PC-3 (cell line): ENCODE measurements around the gene SAMD5. TPM values are rescaled to one million over a fixed set of nuclear protein-coding genes. Genes with fewer than 3 reads are reported as not detected.

Source experiments
- ATAC-seq: fragments of 200-7000 bp; cut with Tn5 transposase; 2 replicates; pipeline ENCODE4 v1.9.1; 2020; ENCODE audit warnings: mild to moderate bottlenecking, moderate library complexity
- Bru-seq: library from RNA; stranded (reverse); fragments of 400-500 nt; gene quantifications from one replicate; lab custom pipeline; 2021; lab: Mats Ljungman, UMichigan
- BruChase-seq, 2 experiments: library from RNA; stranded (reverse); fragments of 400-500 nt; gene quantifications; one replicate each; lab custom pipeline; 2021; lab: Mats Ljungman, UMichigan
- BruUV-seq: library from RNA; stranded (reverse); fragments of 400-500 nt; replicated peaks from 2 replicates; lab custom pipeline; 2021; lab: Mats Ljungman, UMichigan
- CTCF ChIA-PET: fragments of 300-600 bp; sonication (Branson Sonifier 250); formaldehyde crosslinking; loops from one replicate; lab custom pipeline; 2022; ENCODE audit warnings: antibody characterized with exemption; lab: Charles Lee
- POLR2A ChIA-PET: fragments of 300-600 bp; sonication (Branson Sonifier 250); formaldehyde crosslinking; loops from one replicate; lab custom pipeline; 2022; ENCODE audit warnings: antibody characterized with exemption; ENCODE audit not compliant: unreplicated experiment; lab: Charles Lee
- DNase-seq: peaks from one replicate; pipeline ENCODE4 v3.0.0-alpha.2; 2015
- H2AFZ ChIP-seq: fragments of 300-600 bp; sonication (generic); 2 replicates; pipeline ENCODE4 v1.6.0; 2016; ENCODE audit warnings: antibody characterized with exemption, low read length
- H3F3A ChIP-seq: fragments of 300-600 bp; sonication (generic); one replicate; pipeline ENCODE4 v1.6.0; 2017; ENCODE audit warnings: antibody characterized with exemption, low read length, control low read depth, mild to moderate bottlenecking; ENCODE audit not compliant: unreplicated experiment
- H3K27ac ChIP-seq: fragments of 300-600 bp; sonication (generic); 2 replicates; pipeline ENCODE4 v1.5.1; 2016; ENCODE audit warnings: mild to moderate bottlenecking, low read length
- H3K27me3 ChIP-seq: fragments of 300-600 bp; sonication (generic); 2 replicates; pipeline ENCODE4 v1.6.1; 2016; ENCODE audit warnings: low read length, mixed read lengths
- H3K36me3 ChIP-seq: fragments of 300-600 bp; sonication (generic); 2 replicates; pipeline ENCODE4 v1.6.1; 2016; ENCODE audit warnings: low read depth, mixed run types, low read length, mixed read lengths
- H3K4me1 ChIP-seq: fragments of 300-600 bp; sonication (generic); 2 replicates; pipeline ENCODE4 v1.5.1; 2016; ENCODE audit warnings: low read length; ENCODE audit not compliant: insufficient read depth
- H3K4me2 ChIP-seq: fragments of 300-600 bp; sonication (generic); 2 replicates; pipeline ENCODE4 v1.6.0; 2016; ENCODE audit warnings: low read length
- H3K4me3 ChIP-seq: fragments of 300-600 bp; sonication (generic); 2 replicates; pipeline ENCODE4 v1.5.1; 2016; ENCODE audit warnings: mild to moderate bottlenecking, low read length, mixed read lengths
- H3K79me2 ChIP-seq: fragments of 300-600 bp; sonication (generic); 2 replicates; pipeline ENCODE4 v1.6.1; 2017; ENCODE audit warnings: low read length, mixed read lengths
- H3K9ac ChIP-seq: fragments of 300-600 bp; sonication (generic); 2 replicates; pipeline ENCODE4 v1.6.0; 2016; ENCODE audit warnings: mild to moderate bottlenecking, low read length
- H3K9me2 ChIP-seq: fragments of 300-600 bp; sonication (generic); replicated peaks from 2 replicates; pipeline ENCODE4 v1.6.1; 2016; ENCODE audit warnings: mixed run types, low read length, mixed read lengths
- H3K9me3 ChIP-seq: fragments of 300-600 bp; sonication (generic); 2 replicates; pipeline ENCODE4 v1.6.1; 2016; ENCODE audit warnings: low read length, mixed read lengths
- H4K20me1 ChIP-seq: fragments of 300-600 bp; sonication (generic); 2 replicates; pipeline ENCODE4 v1.6.1; 2016; ENCODE audit warnings: low read length, mixed read lengths
- CTCF ChIP-seq: fragments of 300-600 bp; sonication (generic); conservative IDR thresholded peaks from 2 replicates; pipeline ENCODE4 v1.5.1; 2017; ENCODE audit warnings: antibody characterized with exemption, low read depth, mild to moderate bottlenecking, low read length
- EZH2 ChIP-seq: fragments of 300-600 bp; sonication (generic); IDR thresholded peaks from one replicate; pipeline ENCODE4 v1.6.1; 2017; ENCODE audit warnings: antibody characterized with exemption, mild to moderate bottlenecking, low read length; ENCODE audit not compliant: unreplicated experiment
- EZH2phosphoT487 ChIP-seq: fragments of 300-600 bp; sonication (generic); IDR thresholded peaks from 2 replicates; pipeline ENCODE4 v1.6.1; 2018; ENCODE audit warnings: mild to moderate bottlenecking, antibody characterized with exemption, low read length, borderline replicate concordance
- intact Hi-C: fragments of 100-400 bp; cut with micrococcal nuclease; formaldehyde crosslinking; loops from 2 replicates; pipeline ENCODE4 v1.9.0; 2023
- long read RNA-seq: library from polyadenylated mRNA; unstranded; transcript quantifications from one replicate; pipeline ENCODE4 v2.0.0, GENCODE V29; 2021; ENCODE audit not compliant: unreplicated experiment
- total RNA-seq: library from RNA; depleted of rRNA; stranded (reverse); fragments of >200 nt; gene quantifications from 2 replicates; pipeline ENCODE4 v1.2.3, GENCODE V29; 2014; rRNA removed

SAMD5 gene
- total RNA-seq (1.2 and 1.8 TPM in 2 replicates), Bru-seq, nascent RNA (percentile 62 among the genes with signal in this experiment), BruChase-seq, experiment 1, labeled RNA remaining after a 6-hour chase (percentile 61 among the genes with signal in this experiment), BruChase-seq, experiment 2, labeled RNA remaining after a 2-hour chase (percentile 67 among the genes with signal in this experiment)
- long read RNA-seq, full-length matches to known transcripts: 9 of 12 reads
- long read RNA-seq, partial matches to known transcripts: 0 of 12 reads
- long read RNA-seq, other reads (novel, unspliced or antisense): 3 of 12 reads

GRCh38 chr6:147508042-147508865 is at the start of gene SAMD5:
TSS of gene SAMD5 (plus strand) at chr6:147508690. CDS start at chr6:147508929, 239 bp downstream.
- ChIA-PET CTCF (interaction anchor here (1.1 kb wide), 1 partner anchor 657 kb away, joined by 3 read pairs; no protein-coding TSS in a partner anchor), POLR2A (no interaction called here)
- ATAC-seq (peak; percentile 78), DNase-seq (peak; percentile 75)
- H3K9me2 ChIP-seq: no peaks in the 10 kb centered on the region
- peak within 1 kb of the TSS; percentile 95 for H3K4me3 ChIP-seq
- no TSS peak for BruUV-seq
- no peaks in the 10 kb centered on the region for H3K27me3 ChIP-seq
- H3K4me1 ChIP-seq: peaks cover 13% of the 10 kb centered on the region; the same call in 1 of the 2 replicates
- intact Hi-C loops: loop anchor here (2.0 to 10.0 kb wide), 3 partner anchors 69 to 277 kb away; no protein-coding TSS in a partner anchor
- no peak within 1 kb of the TSS for H3K27ac ChIP-seq
- H4K20me1 ChIP-seq: no peaks in the 10 kb centered on the region
- H3K4me2 ChIP-seq: peak within 1 kb of the TSS; percentile 97
- no peak for TF ChIP-seq EZH2phosphoT487
- TF ChIP-seq CTCF: no peak
- no peak for TF ChIP-seq EZH2
- H3K9me3 ChIP-seq: no peaks in the 10 kb centered on the region
- H3K79me2 ChIP-seq: no peaks in the 10 kb centered on the region
- peak within 1 kb of the TSS; percentile 33 for H3K9ac ChIP-seq
- H3F3A ChIP-seq: no peaks in the 10 kb centered on the region
- no peaks in the 10 kb centered on the region for H3K36me3 ChIP-seq
- peak within 1 kb of the TSS; percentile 98 for H2AFZ ChIP-seq

- Histone ChIP-seq H2AFZ (no peak overlapping the region), H3K27me3 (no peaks in the 10 kb centered on the region), H3K4me3 (no peak overlapping the region), H3K27ac (no peak overlapping the region), H3K9me2 (no peaks in the 10 kb centered on the region), H4K20me1 (no peaks in the 10 kb centered on the region), H3K9me3 (no peaks in the 10 kb centered on the region), H3K9ac (no peak overlapping the region), H3K79me2 (no peaks in the 10 kb centered on the region), H3K4me2 (no peak overlapping the region), H3F3A (no peaks in the 10 kb centered on the region), H3K36me3 (no peaks in the 10 kb centered on the region), H3K4me1 (no peaks in the 10 kb centered on the region)
- ChIA-PET CTCF (no interaction called here), POLR2A (no interaction called here)
- ATAC-seq: no peak
- no peak for TF ChIP-seq EZH2
- no peak for TF ChIP-seq EZH2phosphoT487
- no peak for TF ChIP-seq CTCF
- DNase-seq: no peak
- intact Hi-C loops: no loop called here
- BruUV-seq: no TSS peak
Measured at GRCh38 chr6:147459780-147460179, 48.7 kb upstream of the SAMD5 start.
